Rectal smooth muscle tissue (tissue), 1 donor: ENCODE measurements around the gene KCNJ11.
"Not testable (repeated sequence)": the region's sequence is repeated elsewhere in the genome, so short reads cannot be mapped to it uniquely, and the experiment has no call there.

Source experiments
- H3K27ac ChIP-seq: one replicate; pipeline ENCODE4 v1.7.0; 2013; ENCODE audit warnings: low read depth, low read length, inconsistent platforms
- H3K27me3 ChIP-seq: one replicate; pipeline ENCODE4 v1.7.0; 2013; ENCODE audit warnings: low read length; ENCODE audit not compliant: control insufficient read depth, insufficient read depth
- H3K36me3 ChIP-seq: one replicate; pipeline ENCODE4 v1.7.0; 2013; ENCODE audit warnings: low read length; ENCODE audit not compliant: control insufficient read depth, insufficient read depth
- H3K4me1 ChIP-seq: one replicate; pipeline ENCODE4 v1.7.0; 2013; ENCODE audit warnings: low read length; ENCODE audit not compliant: control insufficient read depth, insufficient read depth
- H3K4me3 ChIP-seq: one replicate; pipeline ENCODE4 v1.7.0; 2013; ENCODE audit warnings: low read length
- H3K9ac ChIP-seq: one replicate; pipeline ENCODE4 v1.7.0; 2013; ENCODE audit warnings: low read length

Gene KCNJ11

DNA sequence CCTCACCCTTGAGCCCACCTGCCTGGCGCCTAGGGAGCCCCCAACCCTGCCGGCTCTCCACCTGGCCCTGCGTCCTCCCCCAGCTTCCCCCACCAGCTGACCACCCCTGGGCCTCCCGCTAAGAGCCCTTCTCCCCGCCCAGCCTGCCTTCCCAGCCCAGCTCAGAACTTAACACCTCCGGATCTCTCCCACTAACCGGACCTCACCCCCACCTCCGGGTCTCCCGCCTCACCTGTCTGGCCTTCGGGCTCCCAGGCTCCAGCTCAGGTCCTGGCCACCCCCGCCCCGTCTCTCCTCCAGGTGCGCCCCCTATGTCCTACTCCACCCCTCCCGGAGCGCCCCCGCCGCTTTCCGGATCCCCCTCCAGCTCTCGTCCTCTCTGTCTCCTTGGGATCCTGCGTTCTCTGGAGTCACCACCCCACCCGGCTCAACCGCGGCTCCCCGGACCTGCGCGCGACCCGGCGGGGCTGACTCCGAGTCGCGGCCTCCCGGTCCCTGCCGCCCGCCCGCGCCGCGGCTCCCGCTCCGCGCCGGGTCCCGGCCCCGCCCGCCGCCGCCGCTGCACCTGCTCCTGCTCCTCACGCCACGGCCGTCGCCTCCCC is at the start of gene KCNJ11:
Gene KCNJ11 (minus strand): TSS at position 51 of the 602 bp plus-strand sequence. CDS start 568 bp downstream, outside the sequence.
- Histone ChIP-seq H3K4me1 (no peaks in the 10 kb centered on the region), H3K27me3 (no peaks in the 10 kb centered on the region), H3K36me3 (no peaks in the 10 kb centered on the region), H3K27ac (no peak within 1 kb of the TSS), H3K4me3 (peak within 1 kb of the TSS; percentile 70), H3K9ac (no peak within 1 kb of the TSS)

GRCh38 chr11:17437366-17437765 is 48.9 kb upstream of the KCNJ11 start:
- H3K27me3 ChIP-seq: no peaks in the 10 kb centered on the region
- no peak overlapping the region for H3K9ac ChIP-seq
- H3K4me3 ChIP-seq: no peak overlapping the region
- H3K4me1 ChIP-seq: no peaks in the 10 kb centered on the region
- no peaks in the 10 kb centered on the region for H3K36me3 ChIP-seq
- H3K27ac ChIP-seq: no peak overlapping the region

DNA sequence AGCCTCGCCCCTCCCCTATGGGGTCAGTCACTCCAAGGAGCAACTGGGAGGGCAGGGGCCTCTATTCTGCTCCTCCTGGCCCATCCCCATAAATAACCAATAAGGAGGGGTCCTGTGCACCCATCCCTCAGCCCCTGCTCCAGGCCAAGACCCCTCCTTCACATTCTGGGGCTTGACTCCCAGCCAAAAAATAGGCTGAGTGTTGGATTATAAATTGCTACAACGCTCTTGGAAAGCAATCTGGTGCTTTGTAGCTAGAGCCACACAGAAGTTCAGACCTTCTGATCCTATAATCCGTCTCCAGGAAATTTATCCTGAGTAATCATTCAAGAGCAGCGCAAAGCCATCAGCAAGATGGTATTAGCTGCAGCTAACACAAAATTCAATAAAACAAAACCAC is 45.6 kb upstream of the KCNJ11 start:
- H3K4me1 ChIP-seq: no peaks in the 10 kb centered on the region
- H3K27ac ChIP-seq: no peak overlapping the region

DNA sequence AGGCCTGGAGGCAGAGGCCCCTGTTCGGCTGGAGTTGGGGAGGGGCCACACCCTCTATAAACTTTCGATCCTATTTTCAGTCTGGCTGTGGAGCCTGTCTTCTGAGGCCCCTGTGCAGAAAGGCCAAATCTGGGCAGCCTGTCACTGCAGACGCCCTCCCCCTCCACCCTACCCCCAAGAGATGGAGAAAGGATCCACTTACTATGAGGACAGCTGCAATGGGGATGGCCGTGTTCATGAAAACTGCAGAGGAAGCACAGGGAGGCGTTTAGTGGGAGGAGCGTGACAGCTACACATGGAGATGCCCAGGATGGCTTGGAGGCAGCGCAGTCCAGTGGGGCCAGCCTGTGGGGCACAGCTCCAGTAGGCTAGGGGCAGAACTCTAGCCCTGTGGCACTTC is 43.5 kb upstream of the KCNJ11 start:
- H3K27ac ChIP-seq: no peak overlapping the region

More for the DNA sequence above, 45.6 kb upstream of the KCNJ11 start:
- H3K4me3 ChIP-seq: no peak overlapping the region
- H3K9ac ChIP-seq: no peak overlapping the region
- H3K27me3 ChIP-seq: no peaks in the 10 kb centered on the region
- H3K36me3 ChIP-seq: no peaks in the 10 kb centered on the region

DNA sequence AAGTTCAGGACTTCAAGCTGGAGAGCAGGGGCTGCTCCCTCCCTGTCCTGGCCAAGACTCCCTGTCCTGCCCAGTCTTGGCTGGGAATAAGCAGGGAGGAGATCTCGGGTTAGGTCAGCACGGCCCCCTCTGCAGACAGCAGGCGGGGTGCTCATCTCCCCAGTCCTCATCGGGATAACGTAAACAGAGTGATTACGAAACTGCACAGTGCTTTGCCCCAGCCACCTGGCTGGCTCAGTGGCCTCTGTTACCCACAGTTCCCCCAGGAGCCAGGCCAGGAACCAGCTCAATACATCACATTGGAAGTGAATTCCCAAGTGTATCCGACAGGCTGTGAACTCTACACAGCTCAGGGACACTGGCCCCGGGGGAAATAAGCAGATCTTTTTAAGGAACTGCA is 42.7 kb upstream of the KCNJ11 start:
- Histone ChIP-seq H3K4me1 (no peaks in the 10 kb centered on the region), H3K4me3 (no peak overlapping the region), H3K9ac (no peak overlapping the region), H3K27me3 (no peaks in the 10 kb centered on the region), H3K36me3 (no peaks in the 10 kb centered on the region), H3K27ac (no peak overlapping the region)

More for the DNA sequence above, 43.5 kb upstream of the KCNJ11 start:
- Histone ChIP-seq H3K4me1 (no peaks in the 10 kb centered on the region), H3K27me3 (no peaks in the 10 kb centered on the region), H3K9ac (no peak overlapping the region), H3K4me3 (no peak overlapping the region), H3K36me3 (no peaks in the 10 kb centered on the region)

DNA sequence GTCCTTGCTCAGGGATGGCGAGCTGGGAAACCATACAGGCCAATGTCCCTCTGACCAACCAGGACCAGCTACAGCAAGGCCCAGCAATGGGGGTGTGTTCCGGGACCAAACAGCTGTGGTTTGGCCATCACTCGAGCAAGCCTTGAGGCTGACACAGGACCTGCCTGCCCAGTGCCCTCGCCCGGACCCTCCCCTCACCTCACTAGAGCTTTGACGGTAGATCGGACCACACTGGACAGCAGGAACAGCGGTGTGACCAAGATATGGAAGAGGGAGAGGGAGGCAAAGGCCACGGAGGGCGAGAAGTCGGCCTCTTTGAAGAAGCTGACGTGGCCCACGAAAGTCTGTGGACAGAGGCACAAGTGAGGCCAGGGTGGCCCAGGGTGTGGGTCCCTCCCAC is 42.2 kb upstream of the KCNJ11 start:
- Histone ChIP-seq H3K4me1 (no peaks in the 10 kb centered on the region), H3K27me3 (no peaks in the 10 kb centered on the region), H3K27ac (no peak overlapping the region), H3K9ac (no peak overlapping the region), H3K4me3 (no peak overlapping the region), H3K36me3 (no peaks in the 10 kb centered on the region)

DNA sequence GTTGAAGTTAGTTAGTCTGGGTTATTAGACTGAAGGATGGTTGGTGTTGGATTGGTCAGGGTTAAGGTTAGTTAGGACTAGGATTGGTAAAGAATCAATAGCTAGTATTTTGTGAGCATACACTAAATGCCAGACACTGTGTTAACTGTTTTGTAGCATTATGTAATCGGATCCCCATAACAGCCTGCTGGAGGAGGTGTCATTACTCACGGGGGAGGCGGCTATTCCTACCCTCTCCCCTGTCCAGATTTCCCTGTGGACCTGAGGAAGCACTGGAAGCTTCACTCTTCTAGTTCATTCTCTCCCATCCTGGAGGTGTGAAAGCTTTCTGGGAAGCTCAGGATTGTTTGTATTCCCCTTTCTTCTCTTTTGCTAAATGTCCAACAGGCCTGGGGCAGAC is 40.5 kb upstream of the KCNJ11 start:
- Histone ChIP-seq H3K27me3 (no peaks in the 10 kb centered on the region), H3K27ac (no peak overlapping the region), H3K4me1 (no peaks in the 10 kb centered on the region), H3K36me3 (no peaks in the 10 kb centered on the region), H3K4me3 (no peak overlapping the region), H3K9ac (no peak overlapping the region)

- no peaks in the 10 kb centered on the region for H3K36me3 ChIP-seq
- H3K4me1 ChIP-seq: no peaks in the 10 kb centered on the region
- H3K27ac ChIP-seq: no peak overlapping the region
- peaks cover 2% of the 10 kb centered on the region for H3K27me3 ChIP-seq
- H3K4me3 ChIP-seq: no peak overlapping the region
- H3K9ac ChIP-seq: no peak overlapping the region
These were observed 39.8 kb upstream of the KCNJ11 start for GRCh38 chr11:17428261-17428660.

DNA sequence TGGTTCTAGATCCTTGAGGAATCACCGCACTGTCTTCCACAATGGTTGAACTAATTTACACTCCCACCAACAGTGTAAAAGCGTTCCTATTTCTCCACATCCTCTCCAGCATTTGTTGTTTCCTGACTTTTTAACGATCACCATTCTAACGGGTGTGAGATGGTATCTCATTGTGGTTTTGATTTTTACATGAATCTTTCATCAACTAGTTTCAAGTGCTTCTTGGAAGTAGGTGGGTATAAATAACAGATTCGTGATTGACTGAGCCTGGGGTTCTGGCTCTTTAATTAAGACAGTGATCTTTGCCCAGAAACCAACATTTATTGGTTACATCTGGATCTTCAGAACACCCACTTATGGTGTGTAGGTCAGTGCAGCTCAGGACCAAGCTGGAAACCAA is 37.8 kb upstream of the KCNJ11 start:
- H3K36me3 ChIP-seq, H3K9ac ChIP-seq, H3K4me3 ChIP-seq, H3K27ac ChIP-seq, H3K27me3 ChIP-seq, H3K4me1 ChIP-seq: not testable (repeated sequence)

- Histone ChIP-seq H3K36me3 (no peaks in the 10 kb centered on the region), H3K4me1 (no peaks in the 10 kb centered on the region), H3K4me3 (no peak overlapping the region), H3K9ac (no peak overlapping the region), H3K27me3 (peaks cover 2% of the 10 kb centered on the region), H3K27ac (no peak overlapping the region)
These were observed 35.3 kb upstream of the KCNJ11 start for GRCh38 chr11:17423533-17424310.

DNA sequence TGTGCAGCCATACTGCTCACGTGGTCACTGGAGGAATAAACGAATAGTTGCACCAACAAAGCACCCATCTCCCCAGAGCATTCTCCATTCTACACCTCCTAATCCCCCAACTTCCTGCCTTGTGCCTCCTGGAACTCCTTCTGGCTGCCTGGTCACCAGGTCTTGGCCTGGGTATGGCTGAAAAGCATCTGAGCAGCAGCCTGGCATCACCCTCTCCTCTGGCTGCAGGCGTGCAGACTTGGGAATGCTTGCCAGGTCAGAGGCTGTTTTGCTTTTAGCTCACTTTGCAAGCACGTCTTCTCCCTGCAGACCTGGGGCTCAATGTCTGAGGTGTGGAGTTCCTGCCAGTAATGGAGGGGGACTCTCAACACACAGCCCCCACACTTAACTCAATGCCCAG is 33.3 kb upstream of the KCNJ11 start:
- no peak overlapping the region for H3K9ac ChIP-seq
- no peak overlapping the region for H3K27ac ChIP-seq
- H3K36me3 ChIP-seq: no peaks in the 10 kb centered on the region
- H3K4me3 ChIP-seq: no peak overlapping the region
- no peaks in the 10 kb centered on the region for H3K4me1 ChIP-seq
- peaks cover 2% of the 10 kb centered on the region for H3K27me3 ChIP-seq

GRCh38 chr11:17418444-17419081 is 30.1 kb upstream of the KCNJ11 start:
- no peak overlapping the region for H3K27ac ChIP-seq
- no peak overlapping the region for H3K9ac ChIP-seq
- H3K27me3 ChIP-seq: peaks cover 3% of the 10 kb centered on the region
- H3K4me1 ChIP-seq: no peaks in the 10 kb centered on the region
- no peak overlapping the region for H3K4me3 ChIP-seq
- no peaks in the 10 kb centered on the region for H3K36me3 ChIP-seq
